Panc1 (cell line): ENCODE data around the gene MRFAP1L1. TPM values are rescaled to one million over a fixed set of nuclear protein-coding genes. Genes with fewer than 3 reads are reported as not detected.

Experiments used
- ATAC-seq: fragments of 200-7000 bp; cut with Tn5 transposase; 2 replicates; pipeline ENCODE4 v1.9.1; 2020; ENCODE audit warnings: mild to moderate bottlenecking, moderate library complexity
- BruUV-seq: library from RNA; stranded (reverse); fragments of 400-500 nt; replicated peaks from 2 replicates; lab custom pipeline; 2021; lab: Mats Ljungman, UMichigan
- CTCF ChIA-PET: fragments of 300-600 bp; sonication (Branson Sonifier 250); formaldehyde crosslinking; loops from one replicate; lab custom pipeline; 2022; ENCODE audit warnings: antibody characterized with exemption; lab: Charles Lee
- POLR2A ChIA-PET: fragments of 300-600 bp; sonication (Branson Sonifier 250); formaldehyde crosslinking; loops from one replicate; lab custom pipeline; 2022; ENCODE audit warnings: antibody characterized with exemption; lab: Charles Lee
- DNase-seq: peaks from one replicate; pipeline ENCODE4 v3.0.0-alpha.2; 2010; ENCODE audit warnings: low read depth, low spot score
- H3K27ac ChIP-seq: 2 replicates; pipeline ENCODE4 v1.5.1; 2011; ENCODE audit warnings: mild to moderate bottlenecking, low read length, inconsistent platforms
- H3K27me3 ChIP-seq: fragments of 200-500 bp; sonication (Bioruptor generic); 2 replicates; pipeline ENCODE4 v1.6.0; 2014; ENCODE audit warnings: low read length, inconsistent platforms; ENCODE audit not compliant: control insufficient read depth, insufficient read depth
- H3K36me3 ChIP-seq: fragments of 200-500 bp; sonication (Bioruptor generic); 2 replicates; pipeline ENCODE4 v1.5.1; 2014; ENCODE audit warnings: inconsistent platforms, mild to moderate bottlenecking, low read length, moderate library complexity; ENCODE audit not compliant: control insufficient read depth, insufficient read depth
- H3K4me1 ChIP-seq: 2 replicates; pipeline ENCODE4 v1.5.1; 2011; ENCODE audit warnings: inconsistent platforms, mild to moderate bottlenecking, low read length, moderate library complexity; ENCODE audit not compliant: control insufficient read depth, insufficient read depth
- H3K4me3 ChIP-seq, 2 experiments: 2 replicates each; pipeline ENCODE4 v1.5.1; 2011 to 2012; ENCODE audit warnings: low read depth in 2 of 2, low read length in 2 of 2, mild to moderate bottlenecking in 2 of 2, inconsistent platforms in 1 of 2, moderate library complexity in 1 of 2
- H3K9me3 ChIP-seq: fragments of 200-500 bp; sonication (Bioruptor generic); 2 replicates; pipeline ENCODE4 v1.5.1; 2014; ENCODE audit warnings: low read depth, mild to moderate bottlenecking, inconsistent platforms, low read length, moderate library complexity; ENCODE audit not compliant: control insufficient read depth, insufficient read depth
- POLR2AphosphoS5 ChIP-seq: IDR thresholded peaks from 2 replicates; pipeline ENCODE4 v1.6.1; 2012; ENCODE audit warnings: mild to moderate bottlenecking, low read depth, low read length, moderate library complexity
- REST ChIP-seq, 2 experiments: IDR thresholded peaks; 2 replicates each; pipeline ENCODE4 v1.6.1; 2011 to 2012; ENCODE audit warnings: low read depth in 2 of 2, control low read depth in 1 of 2, low read length in 1 of 2, mild to moderate bottlenecking in 1 of 2, moderate library complexity in 1 of 2; ENCODE audit not compliant: insufficient read depth in 1 of 2
- SIN3A ChIP-seq: IDR thresholded peaks from 2 replicates; pipeline ENCODE4 v1.6.1; 2012; ENCODE audit warnings: low read depth, mild to moderate bottlenecking, low read length, moderate library complexity, borderline replicate concordance; ENCODE audit not compliant: insufficient read depth
- TCF7L2 ChIP-seq: IDR thresholded peaks from 2 replicates; pipeline ENCODE4 v1.6.1; 2011; ENCODE audit warnings: mild to moderate bottlenecking, low read depth, low read length, inconsistent platforms
- in situ Hi-C: cut with HindIII; loops from 2 replicates; pipeline ENCODE4 v1.10.0; 2016; ENCODE audit warnings: low sequenced_read_pairs, low pct_unique_long_range_greater_than_20kb
- intact Hi-C: fragments of 100-400 bp; cut with micrococcal nuclease; formaldehyde crosslinking; loops from one replicate; pipeline ENCODE4 v1.10.0; 2022; ENCODE audit not compliant: unreplicated experiment
- total RNA-seq: library from RNA; stranded (reverse); gene quantifications from one replicate; pipeline ENCODE4 v1.2.1, GENCODE V29; 2021; ENCODE audit not compliant: unreplicated experiment
- TF ChIP-seq, protein P1 (sequence below): fragments of 450-650 bp; IDR thresholded peaks from 2 replicates; pipeline ENCODE4 v1.5.1; 2017; ENCODE audit warnings: mild to moderate bottlenecking

Gene MRFAP1L1
- total RNA-seq, 1 experiment from 2014 or later: 29.5 TPM

- no peak for DNase-seq
- 0 out of 2 replicates have a peak overlapping the region, but pooled peaks have one; percentile 29 for H3K27ac ChIP-seq
- POLR2A ChIA-PET: no interaction called here
- CTCF ChIA-PET: no interaction called here
- H3K9me3 ChIP-seq: no peaks in the 10 kb centered on the region
- no TSS peak for BruUV-seq
- H3K36me3 ChIP-seq: no peaks in the 10 kb centered on the region
- in situ Hi-C loops (no loop called here), intact Hi-C loops (no loop called here)
- no peak for TF ChIP-seq TCF7L2
- TF ChIP-seq REST (IDR thresholded peaks at IDR 0.05; ENCODE audit: insufficient read depth in 1 of 2, low read depth in 2 of 2, low read length in 1 of 2): no peak
- TF ChIP-seq, protein P1, sequence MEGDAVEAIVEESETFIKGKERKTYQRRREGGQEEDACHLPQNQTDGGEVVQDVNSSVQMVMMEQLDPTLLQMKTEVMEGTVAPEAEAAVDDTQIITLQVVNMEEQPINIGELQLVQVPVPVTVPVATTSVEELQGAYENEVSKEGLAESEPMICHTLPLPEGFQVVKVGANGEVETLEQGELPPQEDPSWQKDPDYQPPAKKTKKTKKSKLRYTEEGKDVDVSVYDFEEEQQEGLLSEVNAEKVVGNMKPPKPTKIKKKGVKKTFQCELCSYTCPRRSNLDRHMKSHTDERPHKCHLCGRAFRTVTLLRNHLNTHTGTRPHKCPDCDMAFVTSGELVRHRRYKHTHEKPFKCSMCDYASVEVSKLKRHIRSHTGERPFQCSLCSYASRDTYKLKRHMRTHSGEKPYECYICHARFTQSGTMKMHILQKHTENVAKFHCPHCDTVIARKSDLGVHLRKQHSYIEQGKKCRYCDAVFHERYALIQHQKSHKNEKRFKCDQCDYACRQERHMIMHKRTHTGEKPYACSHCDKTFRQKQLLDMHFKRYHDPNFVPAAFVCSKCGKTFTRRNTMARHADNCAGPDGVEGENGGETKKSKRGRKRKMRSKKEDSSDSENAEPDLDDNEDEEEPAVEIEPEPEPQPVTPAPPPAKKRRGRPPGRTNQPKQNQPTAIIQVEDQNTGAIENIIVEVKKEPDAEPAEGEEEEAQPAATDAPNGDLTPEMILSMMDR: no peak
- TF ChIP-seq SIN3A: no peak
- no peak for TF ChIP-seq POLR2AphosphoS5
- no peaks in the 10 kb centered on the region for H3K27me3 ChIP-seq
- no peak overlapping the region for H3K4me3 ChIP-seq
- ATAC-seq: no peak
- peaks cover 60% of the 10 kb centered on the region for H3K4me1 ChIP-seq
These were observed 17.3 kb downstream of the MRFAP1L1 start for GRCh38 chr4:6692379-6692778.

GRCh38 chr4:6689506-6689960, 20.1 kb downstream of the MRFAP1L1 start:
- intact Hi-C loops (no loop called here), in situ Hi-C loops (no loop called here)
- DNase-seq: no peak
- H3K4me1 ChIP-seq: peaks cover 41% of the 10 kb centered on the region
- H3K4me3 ChIP-seq: no peak overlapping the region
- TF ChIP-seq REST (IDR thresholded peaks at IDR 0.05; ENCODE audit: insufficient read depth in 1 of 2, low read depth in 2 of 2, low read length in 1 of 2): no peak
- TF ChIP-seq, protein P1: no peak
- no peak for TF ChIP-seq SIN3A
- no peak for TF ChIP-seq POLR2AphosphoS5
- TF ChIP-seq TCF7L2: no peak
- H3K27me3 ChIP-seq: no peaks in the 10 kb centered on the region
- POLR2A ChIA-PET: no interaction called here
- no peaks in the 10 kb centered on the region for H3K36me3 ChIP-seq
- no TSS peak for BruUV-seq
- CTCF ChIA-PET: interaction anchor here (0.5 to 1.3 kb wide), 2 partner anchors 15 to 28 kb away, joined by 3 to 5 read pairs; no protein-coding TSS in a partner anchor
- no peaks in the 10 kb centered on the region for H3K9me3 ChIP-seq
- ATAC-seq: peak; percentile 51
- peak overlapping the region; percentile 78 for H3K27ac ChIP-seq
